Aorta (tissue), 5 donors: Measurements from ENCODE around the gene IFT27. TPM values are rescaled to one million over a fixed set of nuclear protein-coding genes. Genes with fewer than 3 reads are reported as not detected.

Source experiments
- ATAC-seq: fragments of 200-7000 bp; cut with Tn5 transposase; one replicate; pipeline ENCODE4 v1.9.1; 2022; ENCODE audit warnings: moderate library complexity; ENCODE audit not compliant: low FRiP score
- DNase-seq, 2 donors: peaks; one replicate each; pipeline ENCODE4 v3.0.0-alpha.2; 2020
- H3K27ac ChIP-seq, 2 donors: one replicate each; pipeline ENCODE4 v1.5.1; 2013; ENCODE audit warnings: low read length in 2 of 2, mild to moderate bottlenecking in 2 of 2, moderate library complexity in 2 of 2, control low read depth in 1 of 2, inconsistent platforms in 1 of 2, low read depth in 1 of 2
- H3K27me3 ChIP-seq, 2 donors: one replicate each; pipeline ENCODE4 v1.6.1; 2013; ENCODE audit warnings: control low read depth in 1 of 2, low read length in 1 of 2, mild to moderate bottlenecking in 1 of 2, moderate library complexity in 1 of 2; ENCODE audit not compliant: insufficient read depth in 2 of 2, control insufficient read depth in 1 of 2
- H3K36me3 ChIP-seq, 2 donors: one replicate each; pipeline ENCODE4 v1.6.1; 2013; ENCODE audit warnings: control low read depth in 1 of 2, low read length in 1 of 2, mild to moderate bottlenecking in 1 of 2; ENCODE audit not compliant: insufficient read depth in 2 of 2, control insufficient read depth in 1 of 2
- H3K4me1 ChIP-seq, 2 donors: one replicate each; pipeline ENCODE4 v1.6.1; 2013; ENCODE audit warnings: low read length in 2 of 2, control low read depth in 1 of 2, mild to moderate bottlenecking in 1 of 2, moderate library complexity in 1 of 2; ENCODE audit not compliant: insufficient read depth in 2 of 2, control insufficient read depth in 1 of 2
- H3K4me3 ChIP-seq, 2 donors: one replicate each; pipeline ENCODE4 v1.5.1; 2013; ENCODE audit warnings: low read length in 2 of 2, control low read depth in 1 of 2, mild to moderate bottlenecking in 1 of 2
- H3K9me3 ChIP-seq: one replicate; pipeline ENCODE4 v1.6.1; 2013; ENCODE audit warnings: mild to moderate bottlenecking, low read length; ENCODE audit not compliant: control insufficient read depth
- WGBS, 2 donors: extraction: QIAGEN DNeasy Blood & Tissue Kit; methylation state at CpG; one replicate each; pipeline ENCODE4 v1.1.7; 2013; 5-methylcytosine and 5-hydroxymethylcytosine counted together
- intact Hi-C, 2 donors: fragments of 100-400 bp; cut with DNase I; formaldehyde crosslinking; loops; one replicate each; pipeline versions ENCODE4 v1.14.2 to v1.15.0; 2022
- polyA plus RNA-seq, 2 donors: library from polyadenylated mRNA; stranded (reverse); fragments of 200-250 nt; gene quantifications; one replicate each; pipeline ENCODE4 v1.2.3, GENCODE V29; 2013
- total RNA-seq, 2 donors: library from RNA; stranded (reverse); fragmentation: NEBNext Ultra II Directional; extraction: Animal tissue kit (Norgen Biotek cat#: 25700); gene quantifications; one replicate each; pipeline ENCODE4 v1.2.1, GENCODE V29; 2021
- donor health status: healthy with polysubstance abuse.
- donor health status: Bipolar disorder and iron deficiency.
- donor health status: DM: no; HTN: no; CAD: no.
- donor health status: DM: no; HTN: no; CAD: no.
- donor health status: DM: yes; HTN: yes; CAD: no.

Gene IFT27
- total and polyA plus RNA-seq, 4 donors, result 9.5 to 27.4 (median 19.7) TPM

GRCh38 chr22:36781656-36782627 lies 6.0 kb upstream of the IFT27 start:
- DNase-seq (peak; percentile 88 to 93), ATAC-seq (peak; percentile 89)
- Histone ChIP-seq H3K4me3 (no peak overlapping the region), H3K9me3 (no peaks in the 10 kb centered on the region), H3K27ac (no peak overlapping the region), H3K27me3 (no peaks in the 10 kb centered on the region), H3K36me3 (no peaks in the 10 kb centered on the region), H3K4me1 (no peaks in the 10 kb centered on the region)
- 19 to 22% methylated on average over 33 of the region's 33 CpGs for WGBS, 2 donors
- intact Hi-C loops, result loop anchor here (2.0 to 5.0 kb wide), 2 partner anchors 75 to 195 kb away; no protein-coding TSS in a partner anchor

DNA sequence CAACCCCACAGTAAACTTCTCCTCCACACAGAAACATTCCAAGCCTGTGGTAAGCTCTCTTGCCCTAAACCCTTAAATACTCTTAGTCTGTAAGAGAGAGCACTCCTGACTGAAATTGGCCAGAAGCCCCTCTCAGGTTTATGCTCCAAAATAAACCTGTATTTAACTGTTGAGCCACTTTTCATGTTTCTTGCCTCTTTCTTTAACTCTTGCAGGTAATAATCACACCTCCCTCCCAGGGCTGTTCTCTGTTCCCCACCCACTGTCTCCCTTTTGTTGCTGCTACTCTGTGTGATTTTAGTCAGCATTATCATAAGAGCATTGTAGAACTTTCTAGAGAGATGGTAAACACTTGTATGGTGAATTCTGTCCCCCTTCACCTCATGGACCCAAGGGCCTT lies 2.1 kb upstream of the IFT27 start:
- H3K4me3 ChIP-seq, result no peak overlapping the region
- peaks cover 0 to 6% of the 10 kb centered on the region in 2 donors for H3K4me1 ChIP-seq
- no peaks in the 10 kb centered on the region for H3K27me3 ChIP-seq
- H3K27ac ChIP-seq, result no peak overlapping the region
- H3K9me3 ChIP-seq, result no peaks in the 10 kb centered on the region
- intact Hi-C loops, result loop anchor here in 1 of 2 donors (5.0 kb wide), 1 partner anchor 1476 kb away; no protein-coding TSS in a partner anchor
- DNase-seq (no peak), ATAC-seq (no peak)
- no peaks in the 10 kb centered on the region for H3K36me3 ChIP-seq

GRCh38 chr22:36776722-36777121 lies 803 bp upstream of the IFT27 start:
- H3K27ac ChIP-seq, result no peak overlapping the region

GRCh38 chr22:36775586-36775963 lies 344 bp downstream of the IFT27 start:
- DNase-seq (peak; percentile 68 to 80), ATAC-seq (peak; percentile 3)
- H3K9me3 ChIP-seq, result no peaks in the 10 kb centered on the region
- no peaks in the 10 kb centered on the region for H3K27me3 ChIP-seq
- no peaks in the 10 kb centered on the region for H3K36me3 ChIP-seq
- H3K27ac ChIP-seq, result no peak overlapping the region
- peak overlapping the region; percentile 52 to 76 for H3K4me3 ChIP-seq
- 1 to 3% methylated on average over 23 of the region's 23 CpGs for WGBS, 2 donors
- peaks cover 0 to 6% of the 10 kb centered on the region in 2 donors for H3K4me1 ChIP-seq
- intact Hi-C loops, result loop anchor here in 1 of 2 donors (5.0 kb wide), 1 partner anchor 1473 kb away; no protein-coding TSS in a partner anchor

More at GRCh38 chr22:36776722-36777121, 803 bp upstream of the IFT27 start:
- peaks cover 0 to 6% of the 10 kb centered on the region in 2 donors for H3K4me1 ChIP-seq
- ATAC-seq, result no peak
- no peaks in the 10 kb centered on the region for H3K36me3 ChIP-seq
- intact Hi-C loops, result loop anchor here in 1 of 2 donors (5.0 kb wide), 1 partner anchor 1474 kb away; no protein-coding TSS in a partner anchor
- no peaks in the 10 kb centered on the region for H3K27me3 ChIP-seq
- WGBS, 2 donors, result 65 to 66% methylated on average over 12 of the region's 12 CpGs
- no peaks in the 10 kb centered on the region for H3K9me3 ChIP-seq
- no peak for DNase-seq
- H3K4me3 ChIP-seq, result no peak overlapping the region

DNA sequence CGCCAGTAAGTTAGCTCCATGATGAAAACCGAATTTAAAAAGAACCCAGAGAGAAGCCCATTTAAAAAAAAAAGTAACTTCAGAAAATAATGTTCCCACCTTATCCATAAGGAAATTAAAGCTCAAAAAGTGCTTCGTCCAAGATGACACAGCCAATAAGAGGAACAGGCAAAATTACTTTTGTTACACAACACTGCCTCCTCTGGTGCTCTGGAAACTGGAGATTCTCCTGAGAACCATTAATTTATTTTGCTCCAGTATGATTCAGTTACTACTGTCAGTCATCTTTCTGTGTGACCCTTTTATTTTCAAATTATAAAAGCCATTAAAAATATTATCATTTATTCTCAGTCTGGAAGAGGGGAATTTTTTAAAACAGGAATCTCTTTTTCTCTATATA lies 2.0 kb downstream of the IFT27 start:
- no peaks in the 10 kb centered on the region for H3K27me3 ChIP-seq
- no peaks in the 10 kb centered on the region for H3K36me3 ChIP-seq
- no peak overlapping the region for H3K4me3 ChIP-seq
- 80% methylated on average over 3 of the region's 3 CpGs for WGBS, 2 donors
- intact Hi-C loops, result no loop called here
- H3K4me1 ChIP-seq, result peaks cover 0 to 6% of the 10 kb centered on the region in 2 donors
- H3K9me3 ChIP-seq, result no peaks in the 10 kb centered on the region
- ATAC-seq, result no peak
- no peak overlapping the region for H3K27ac ChIP-seq
- DNase-seq, result peak in 1 of 2 donors; percentile 2

DNA sequence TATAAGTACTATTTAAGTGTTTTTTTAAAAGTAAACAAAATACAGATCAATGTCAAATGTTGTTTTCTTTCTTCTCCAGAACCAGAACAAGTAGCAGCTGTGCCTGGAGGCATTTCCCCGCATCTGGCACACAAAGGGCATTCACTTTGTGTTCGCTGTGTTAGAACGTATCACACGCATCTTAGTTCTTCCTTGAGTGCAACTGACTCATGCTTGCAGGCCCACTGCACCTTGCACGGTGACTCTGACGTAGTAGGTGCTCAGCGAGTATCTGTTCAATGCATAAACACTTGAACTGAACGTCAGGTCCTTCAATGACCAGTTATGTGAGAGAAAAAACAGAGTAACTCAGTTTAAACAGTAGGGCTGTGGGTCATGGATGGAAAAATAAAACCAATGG lies 3.5 kb downstream of the IFT27 start:
- H3K4me1 ChIP-seq, result peaks cover 0 to 6% of the 10 kb centered on the region in 2 donors
- intact Hi-C loops, result no loop called here
- H3K27ac ChIP-seq, result no peak overlapping the region
- DNase-seq (no peak), ATAC-seq (no peak)
- no peaks in the 10 kb centered on the region for H3K27me3 ChIP-seq
- H3K4me3 ChIP-seq, result no peak overlapping the region
- WGBS, 2 donors, result 92 to 94% methylated on average over 8 of the region's 8 CpGs
- H3K36me3 ChIP-seq, result no peaks in the 10 kb centered on the region
- no peaks in the 10 kb centered on the region for H3K9me3 ChIP-seq

DNA sequence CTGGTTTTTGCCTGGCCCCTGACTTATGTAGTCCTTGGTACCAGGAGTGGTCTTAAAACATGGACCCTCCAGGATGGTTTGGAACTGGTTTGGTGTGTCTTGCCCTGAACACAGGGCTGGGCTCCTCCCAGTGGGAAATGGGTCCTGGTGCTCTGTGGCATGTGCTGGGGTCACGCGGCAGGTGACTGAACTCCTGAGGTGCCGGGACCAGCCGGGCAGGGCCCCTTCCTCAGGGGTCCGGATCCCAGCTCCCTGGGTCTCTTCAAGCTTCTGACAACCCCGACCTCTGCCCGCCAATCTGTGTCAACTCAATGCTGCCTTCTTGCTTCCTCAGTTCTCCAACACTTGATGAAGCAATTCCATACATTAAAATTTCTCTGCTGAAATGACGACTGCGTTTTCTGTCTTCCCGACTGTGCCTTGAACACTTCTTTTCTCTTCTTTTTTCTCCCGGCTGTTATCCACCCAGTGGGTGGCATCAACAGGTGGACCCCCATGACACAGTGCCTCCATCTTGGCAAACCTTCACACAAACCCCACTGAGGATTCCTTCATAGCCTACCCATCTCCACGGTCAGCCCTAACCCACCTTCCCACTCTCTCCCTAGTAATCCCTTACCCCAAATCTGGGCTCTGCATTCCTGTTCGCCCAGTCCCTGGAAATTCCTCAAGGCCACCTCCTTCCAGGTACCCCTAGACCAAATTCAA lies 4.4 kb downstream of the IFT27 start:
- H3K27ac ChIP-seq, result no peak overlapping the region
- intact Hi-C loops, result no loop called here
- H3K4me1 ChIP-seq, result peaks cover 0 to 6% of the 10 kb centered on the region in 2 donors
- 95% methylated on average over 13 of the region's 13 CpGs for WGBS, 2 donors
- no peak overlapping the region for H3K4me3 ChIP-seq
- no peaks in the 10 kb centered on the region for H3K36me3 ChIP-seq
- H3K27me3 ChIP-seq, result no peaks in the 10 kb centered on the region
- H3K9me3 ChIP-seq, result no peaks in the 10 kb centered on the region
- peak in 1 of 2 donors; percentile 36 for DNase-seq
- ATAC-seq, result no peak

GRCh38 chr22:36770513-36771231 lies 5.2 kb downstream of the IFT27 start:
- DNase-seq (peak in 1 of 2 donors; percentile 44), ATAC-seq (no peak)
- Histone ChIP-seq H3K4me1 (peaks cover 0 to 6% of the 10 kb centered on the region in 2 donors), H3K27me3 (no peaks in the 10 kb centered on the region), H3K36me3 (no peaks in the 10 kb centered on the region), H3K9me3 (no peaks in the 10 kb centered on the region), H3K4me3 (no peak overlapping the region), H3K27ac (no peak overlapping the region)
- 63 to 64% methylated on average over 11 of the region's 11 CpGs for WGBS, 2 donors
- intact Hi-C loops, result no loop called here
